Omental fat pad (tissue), 4 donors: ENCODE data around the gene KCNB1. TPM values are rescaled to one million over a fixed set of nuclear protein-coding genes. Genes with fewer than 3 reads are reported as not detected.
"Not testable (repeated sequence)": the region's sequence is repeated elsewhere in the genome, so short reads cannot be mapped to it uniquely, and the experiment has no call there.

Experiments used
- ATAC-seq: fragments of 150-250 bp; one replicate; pipeline ENCODE4 v1.9.1; 2016; ENCODE audit warnings: mild to moderate bottlenecking, moderate library complexity; ENCODE audit not compliant: low FRiP score
- DNase-seq: peaks from one replicate; pipeline ENCODE4 v3.0.0-alpha.2; 2019; ENCODE audit warnings: low spot score
- total RNA-seq, 4 donors: library from RNA; depleted of rRNA; stranded (reverse); fragments of >200 nt; gene quantifications; one replicate each; pipeline ENCODE4 v1.1.0, GENCODE V29; 2016
- TF ChIP-seq, protein P1 (sequence below), 3 donors: fragments of 450-650 bp; IDR thresholded peaks; one replicate each; pipeline ENCODE4 v1.5.1; 2016 to 2017; ENCODE audit warnings: antibody characterized with exemption in 3 of 3, mild to moderate bottlenecking in 3 of 3, moderate library complexity in 2 of 3

KCNB1 gene
- total RNA-seq, 4 donors from 2014 or later, result 15.0 to 34.4 (median 22.9) TPM

DNA sequence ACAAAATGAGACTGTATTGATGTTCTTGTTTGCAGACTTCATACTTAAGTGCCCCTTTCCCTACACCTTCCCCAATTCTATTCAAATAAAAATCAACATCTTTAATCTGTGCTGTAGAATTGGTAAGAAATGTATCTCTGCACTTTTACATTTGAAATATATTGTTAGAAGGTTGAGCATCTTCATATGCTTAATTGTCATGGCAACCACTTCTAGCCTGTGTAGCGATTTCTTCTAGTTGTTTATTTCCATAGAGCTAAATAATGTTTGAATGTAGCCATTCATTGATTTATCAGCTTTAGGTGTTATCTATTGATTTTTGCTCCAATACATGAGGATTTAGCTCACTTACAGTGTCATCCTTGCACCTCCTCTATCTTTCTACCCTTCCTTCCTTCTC lies 166.9 kb downstream of the KCNB1 start:
- ATAC-seq (no peak), DNase-seq (no peak)
- TF ChIP-seq, protein P1, sequence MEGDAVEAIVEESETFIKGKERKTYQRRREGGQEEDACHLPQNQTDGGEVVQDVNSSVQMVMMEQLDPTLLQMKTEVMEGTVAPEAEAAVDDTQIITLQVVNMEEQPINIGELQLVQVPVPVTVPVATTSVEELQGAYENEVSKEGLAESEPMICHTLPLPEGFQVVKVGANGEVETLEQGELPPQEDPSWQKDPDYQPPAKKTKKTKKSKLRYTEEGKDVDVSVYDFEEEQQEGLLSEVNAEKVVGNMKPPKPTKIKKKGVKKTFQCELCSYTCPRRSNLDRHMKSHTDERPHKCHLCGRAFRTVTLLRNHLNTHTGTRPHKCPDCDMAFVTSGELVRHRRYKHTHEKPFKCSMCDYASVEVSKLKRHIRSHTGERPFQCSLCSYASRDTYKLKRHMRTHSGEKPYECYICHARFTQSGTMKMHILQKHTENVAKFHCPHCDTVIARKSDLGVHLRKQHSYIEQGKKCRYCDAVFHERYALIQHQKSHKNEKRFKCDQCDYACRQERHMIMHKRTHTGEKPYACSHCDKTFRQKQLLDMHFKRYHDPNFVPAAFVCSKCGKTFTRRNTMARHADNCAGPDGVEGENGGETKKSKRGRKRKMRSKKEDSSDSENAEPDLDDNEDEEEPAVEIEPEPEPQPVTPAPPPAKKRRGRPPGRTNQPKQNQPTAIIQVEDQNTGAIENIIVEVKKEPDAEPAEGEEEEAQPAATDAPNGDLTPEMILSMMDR (IDR thresholded peaks at IDR 0.05), result no peak

DNA sequence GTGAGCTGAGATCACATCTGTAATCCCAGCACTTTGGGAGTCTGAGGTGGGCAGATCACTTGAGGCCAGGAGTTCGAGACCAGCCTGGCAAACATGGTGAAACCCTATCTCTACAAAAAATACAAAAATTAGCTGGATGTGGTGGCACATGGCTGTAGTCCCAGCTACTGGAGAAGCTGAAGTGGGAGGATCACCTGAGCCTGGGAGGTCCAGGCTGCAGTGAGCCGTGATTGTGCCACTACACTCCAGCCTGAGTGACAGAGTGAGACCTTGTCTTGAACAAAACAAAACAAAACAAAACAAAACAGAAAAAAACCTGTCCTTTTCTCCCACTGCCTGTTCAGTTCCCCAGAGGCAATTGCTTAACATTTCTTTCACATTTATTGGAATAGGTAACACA lies 168.4 kb downstream of the KCNB1 start:
- not testable (repeated sequence) for DNase-seq, ATAC-seq

Other genes with a start within 250 kb of the KCNB1 start
- gene ZNFX1, start 204.6 kb downstream of the KCNB1 start, total RNA-seq, result 100 to 1,000 TPM in 1 of 4 donors, 10 to 100 TPM in 3; 40.5 to 106 (median 54.8) TPM
- 100 to 1,000 TPM in 3 of 4 donors, 10 to 100 TPM in 1; 77.7 to 229 (median 113) TPM for gene PTGIS, start 85.5 kb upstream of the KCNB1 start, total RNA-seq
- gene B4GALT5, start 231.2 kb upstream of the KCNB1 start, total RNA-seq, result 10 to 100 TPM; 27.0 to 93.1 (median 31.3) TPM